HG02678 (cell line): ENCODE data around the gene ASPDH.
"Not testable (repeated sequence)": the region's sequence is repeated elsewhere in the genome, so short reads cannot be mapped to it uniquely, and the experiment has no call there.

Experiments
- ATAC-seq: cut with Tn5 transposase; IDR thresholded peaks from one replicate; pipeline ENCODE4 v1.9.1; 2021; ENCODE audit warnings: mild to moderate bottlenecking, moderate library complexity; ENCODE audit not compliant: unreplicated experiment

Gene ASPDH

GRCh38 chr19:50480281-50481111 lies 33.2 kb downstream of the ASPDH start:
- no peak for ATAC-seq

- ATAC-seq = no peak
Observed at GRCh38 chr19:50479761-50480251, 33.9 kb downstream of the ASPDH start.

GRCh38 chr19:50478901-50479715 lies 34.6 kb downstream of the ASPDH start:
- ATAC-seq = no peak

GRCh38 chr19:50477751-50478515 lies 35.8 kb downstream of the ASPDH start:
- ATAC-seq = no peak

- ATAC-seq = no peak
Observed at GRCh38 chr19:50476907-50477238, 36.8 kb downstream of the ASPDH start.

GRCh38 chr19:50476224-50476906 lies 37.3 kb downstream of the ASPDH start, which contains the start of the genes EMC10 and GARIN5A:
Gene EMC10, plus strand, starts transcription at chr19:50476507. Its CDS starts 38 bp downstream, at chr19:50476545.
Gene GARIN5A, minus strand, starts transcription at chr19:50476848. Its CDS starts 460 bp downstream, at chr19:50476388.
- peak; percentile 90 for ATAC-seq

- no peak for ATAC-seq
Observed at GRCh38 chr19:50475736-50476223, 37.9 kb downstream of the ASPDH start.

GRCh38 chr19:50475101-50475568 lies 38.6 kb downstream of the ASPDH start:
- no peak for ATAC-seq

GRCh38 chr19:50473336-50473735 lies 40.4 kb downstream of the ASPDH start:
- ATAC-seq = not testable (repeated sequence)

- no peak for ATAC-seq
Observed at GRCh38 chr19:50468818-50469217, 44.9 kb downstream of the ASPDH start.

- ATAC-seq = no peak
Observed at GRCh38 chr19:50467566-50467965, 46.1 kb downstream of the ASPDH start.

- ATAC-seq = no peak
Observed at GRCh38 chr19:50466706-50467039, 47.0 kb downstream of the ASPDH start.

- no peak for ATAC-seq
Observed at GRCh38 chr19:50465986-50466705, 47.6 kb downstream of the ASPDH start.

GRCh38 chr19:50465000-50465399 lies 48.7 kb downstream of the ASPDH start:
- no peak for ATAC-seq

GRCh38 chr19:50464348-50464747 lies 49.4 kb downstream of the ASPDH start:
- no peak for ATAC-seq

- ATAC-seq = no peak
Observed at GRCh38 chr19:50462970-50463369, 50.7 kb downstream of the ASPDH start.
